VCaP (cell line): ENCODE results near the gene CHMP4B.
A peak's percentile ranks its signal among the peaks of the same experiment; 100 is the strongest.

ENCODE experiments used
- H3K27ac ChIP-seq: fragments of 450-650 bp; 2 replicates; pipeline ENCODE4 v1.5.1; 2017
- TF ChIP-seq, protein P1 (sequence below): fragments of 450-650 bp; conservative IDR thresholded peaks from 2 replicates; pipeline ENCODE4 v1.5.1; 2017; ENCODE audit warnings: mild to moderate bottlenecking, moderate library complexity

CHMP4B gene

GRCh38 chr20:33833333-33833732, 22.2 kb downstream of the CHMP4B start:
- no peak overlapping the region for H3K27ac ChIP-seq
- TF ChIP-seq, protein P1, sequence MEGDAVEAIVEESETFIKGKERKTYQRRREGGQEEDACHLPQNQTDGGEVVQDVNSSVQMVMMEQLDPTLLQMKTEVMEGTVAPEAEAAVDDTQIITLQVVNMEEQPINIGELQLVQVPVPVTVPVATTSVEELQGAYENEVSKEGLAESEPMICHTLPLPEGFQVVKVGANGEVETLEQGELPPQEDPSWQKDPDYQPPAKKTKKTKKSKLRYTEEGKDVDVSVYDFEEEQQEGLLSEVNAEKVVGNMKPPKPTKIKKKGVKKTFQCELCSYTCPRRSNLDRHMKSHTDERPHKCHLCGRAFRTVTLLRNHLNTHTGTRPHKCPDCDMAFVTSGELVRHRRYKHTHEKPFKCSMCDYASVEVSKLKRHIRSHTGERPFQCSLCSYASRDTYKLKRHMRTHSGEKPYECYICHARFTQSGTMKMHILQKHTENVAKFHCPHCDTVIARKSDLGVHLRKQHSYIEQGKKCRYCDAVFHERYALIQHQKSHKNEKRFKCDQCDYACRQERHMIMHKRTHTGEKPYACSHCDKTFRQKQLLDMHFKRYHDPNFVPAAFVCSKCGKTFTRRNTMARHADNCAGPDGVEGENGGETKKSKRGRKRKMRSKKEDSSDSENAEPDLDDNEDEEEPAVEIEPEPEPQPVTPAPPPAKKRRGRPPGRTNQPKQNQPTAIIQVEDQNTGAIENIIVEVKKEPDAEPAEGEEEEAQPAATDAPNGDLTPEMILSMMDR, result no peak

- no peak overlapping the region for H3K27ac ChIP-seq
- TF ChIP-seq, protein P1, result no peak
These were observed 24.5 kb downstream of the CHMP4B start for GRCh38 chr20:33835615-33836172.

DNA sequence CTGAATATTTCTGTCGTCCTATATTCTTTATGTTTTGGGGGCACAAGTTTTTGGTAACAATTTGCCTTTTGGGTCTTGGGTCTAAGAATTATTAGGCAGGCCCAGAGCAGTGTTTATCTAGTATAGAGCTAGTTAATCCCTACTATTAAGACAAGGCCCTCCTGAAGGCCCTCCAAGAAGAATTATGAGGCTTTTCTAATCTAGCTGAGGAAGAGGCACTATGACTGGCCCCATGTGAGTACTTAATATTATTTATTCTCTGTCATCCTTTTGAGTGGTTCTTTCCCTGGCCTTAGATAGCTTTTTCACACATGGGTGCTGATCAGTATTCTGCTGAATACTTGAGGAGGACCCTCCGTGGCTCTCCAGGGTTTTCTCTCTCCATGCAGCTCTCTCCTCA, 25.1 kb downstream of the CHMP4B start:
- TF ChIP-seq, protein P1, result no peak
- no peak overlapping the region for H3K27ac ChIP-seq

DNA sequence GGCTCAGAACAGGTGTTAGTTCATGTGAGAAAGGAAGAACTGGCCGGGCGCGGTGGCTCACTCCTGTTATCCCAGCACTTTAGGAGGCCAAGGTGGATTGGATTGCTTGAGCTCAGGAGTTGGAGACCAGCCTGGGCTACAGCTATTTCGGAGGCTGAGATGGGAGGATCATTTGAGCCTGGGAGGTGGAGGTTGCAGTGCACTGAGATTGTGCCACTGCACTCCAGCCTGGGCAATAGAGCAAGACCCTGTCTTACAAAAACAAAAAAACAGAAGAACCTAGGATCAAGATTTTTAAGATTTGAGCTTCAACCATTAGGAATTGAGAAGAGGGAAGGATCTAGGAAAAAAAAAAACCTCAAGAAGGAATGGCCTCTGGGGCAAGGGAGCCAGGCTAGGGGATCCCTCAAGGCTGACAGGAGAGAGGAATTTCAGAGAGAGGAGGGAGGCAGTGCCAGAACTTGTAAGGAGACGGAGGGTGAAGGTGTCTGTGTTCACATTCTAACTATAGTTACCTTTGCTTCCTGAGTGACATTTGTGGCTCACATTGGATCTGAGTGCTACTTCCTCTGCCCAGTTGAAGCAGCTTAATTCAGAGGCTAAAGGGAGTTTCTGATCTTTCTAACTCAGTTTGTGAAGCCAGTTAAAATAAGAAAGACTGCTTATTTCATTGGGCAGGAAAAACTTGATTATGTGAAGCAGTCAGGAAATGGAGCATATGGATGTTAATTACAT, 26.1 kb downstream of the CHMP4B start:
- H3K27ac ChIP-seq, result no peak overlapping the region
- TF ChIP-seq, protein P1, result no peak

DNA sequence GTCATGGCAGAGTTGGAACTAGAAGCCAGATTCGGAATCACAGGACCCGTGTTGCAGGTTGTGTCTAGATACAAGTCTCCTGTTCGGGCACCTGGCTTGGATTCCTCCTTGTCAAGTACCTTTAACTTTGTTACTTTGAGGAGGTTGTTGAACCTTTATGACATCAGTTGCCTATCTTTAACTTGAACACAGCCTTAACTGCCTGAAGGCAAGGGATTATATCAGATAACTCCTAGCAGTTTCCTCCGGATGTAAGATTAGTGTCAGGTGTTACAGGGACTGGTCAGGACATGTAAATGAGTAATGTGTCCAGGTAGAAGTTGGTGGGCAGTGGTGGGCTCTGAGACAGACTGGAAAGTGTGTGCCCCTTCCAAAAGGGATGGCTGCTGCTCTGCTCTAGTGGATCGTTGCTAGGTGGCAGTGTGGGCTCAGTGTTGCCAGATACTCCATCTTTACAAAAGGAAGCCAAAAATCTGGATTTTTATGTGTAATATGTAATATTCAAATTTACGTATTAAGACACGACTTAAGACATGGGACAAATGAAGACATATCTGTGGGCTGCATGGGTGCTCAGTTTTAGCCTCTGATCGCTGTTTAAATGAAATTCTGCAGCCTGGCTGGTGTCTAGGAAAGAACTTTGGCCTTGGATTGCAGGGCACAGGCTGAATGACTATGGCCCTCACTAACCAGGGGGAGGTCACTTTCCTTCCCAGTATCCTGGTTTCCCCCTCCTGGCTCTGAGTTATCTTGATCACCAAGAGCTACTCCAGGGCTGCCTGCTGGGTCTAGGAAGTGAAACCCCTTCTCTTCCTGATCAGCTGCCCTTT, 27.1 kb downstream of the CHMP4B start:
- TF ChIP-seq, protein P1, result peak; percentile 53
- peak overlapping the region; percentile 46; the same call in 1 of the 2 replicates for H3K27ac ChIP-seq

DNA sequence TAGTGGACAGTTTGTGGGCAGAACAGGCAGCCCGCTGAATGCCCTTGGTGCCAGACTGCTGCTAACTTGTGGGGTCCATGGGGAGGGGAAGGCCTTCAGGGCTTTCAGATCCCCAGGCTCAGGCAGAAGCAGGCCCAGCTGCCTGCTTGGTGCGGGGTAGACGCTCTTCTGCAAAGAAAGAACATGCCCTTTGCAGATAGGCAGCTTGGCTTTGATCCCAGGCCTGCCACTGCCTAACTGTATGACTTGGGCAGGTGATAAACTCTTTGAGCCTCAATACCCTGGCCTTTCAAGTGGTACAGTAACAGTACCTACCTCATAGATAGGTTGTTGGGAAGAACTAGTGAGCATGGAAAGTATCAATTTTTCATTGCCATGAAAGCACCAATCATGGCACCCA, 28.4 kb downstream of the CHMP4B start:
- TF ChIP-seq, protein P1, result no peak
- peak overlapping the region; percentile 46 for H3K27ac ChIP-seq

- H3K27ac ChIP-seq, result peak overlapping the region; percentile 46
These were observed 29.0 kb downstream of the CHMP4B start for GRCh38 chr20:33840160-33840559.

More at GRCh38 chr20:33840160-33840559, 29.0 kb downstream of the CHMP4B start:
- TF ChIP-seq, protein P1, result no peak
